Measurements from ENCODE around the gene DFFA. TPM values are rescaled to one million over a fixed set of nuclear protein-coding genes. Genes with fewer than 3 reads are reported as not detected.
"Not testable (repeated sequence)": the region's sequence is repeated elsewhere in the genome, so short reads cannot be mapped to it uniquely, and the experiment has no call there.

The DFFA gene
- total RNA-seq, 2 donors from 2014 or later: 19.2 to 38.0 TPM

DNA sequence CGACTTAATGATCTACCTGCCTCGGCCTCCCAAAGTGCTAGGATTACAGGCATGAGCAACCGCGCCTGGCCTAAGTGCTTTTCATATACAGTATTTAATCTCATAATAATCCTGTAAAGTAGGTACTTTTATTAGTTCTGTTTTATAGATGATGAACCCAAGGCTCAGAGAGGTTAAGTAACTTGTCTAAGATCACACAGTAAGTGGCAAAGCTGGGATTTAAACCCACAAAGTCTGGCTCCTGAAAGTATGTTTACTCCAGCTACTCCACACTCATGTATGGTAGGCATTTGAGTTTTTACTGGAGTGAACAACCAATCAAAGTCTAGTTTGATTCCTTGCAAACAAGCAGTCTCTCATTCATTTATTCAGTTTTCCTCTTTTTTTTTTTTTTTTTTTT lies 2.3 kb downstream of the DFFA start:
- TF ChIP-seq, protein P1, sequence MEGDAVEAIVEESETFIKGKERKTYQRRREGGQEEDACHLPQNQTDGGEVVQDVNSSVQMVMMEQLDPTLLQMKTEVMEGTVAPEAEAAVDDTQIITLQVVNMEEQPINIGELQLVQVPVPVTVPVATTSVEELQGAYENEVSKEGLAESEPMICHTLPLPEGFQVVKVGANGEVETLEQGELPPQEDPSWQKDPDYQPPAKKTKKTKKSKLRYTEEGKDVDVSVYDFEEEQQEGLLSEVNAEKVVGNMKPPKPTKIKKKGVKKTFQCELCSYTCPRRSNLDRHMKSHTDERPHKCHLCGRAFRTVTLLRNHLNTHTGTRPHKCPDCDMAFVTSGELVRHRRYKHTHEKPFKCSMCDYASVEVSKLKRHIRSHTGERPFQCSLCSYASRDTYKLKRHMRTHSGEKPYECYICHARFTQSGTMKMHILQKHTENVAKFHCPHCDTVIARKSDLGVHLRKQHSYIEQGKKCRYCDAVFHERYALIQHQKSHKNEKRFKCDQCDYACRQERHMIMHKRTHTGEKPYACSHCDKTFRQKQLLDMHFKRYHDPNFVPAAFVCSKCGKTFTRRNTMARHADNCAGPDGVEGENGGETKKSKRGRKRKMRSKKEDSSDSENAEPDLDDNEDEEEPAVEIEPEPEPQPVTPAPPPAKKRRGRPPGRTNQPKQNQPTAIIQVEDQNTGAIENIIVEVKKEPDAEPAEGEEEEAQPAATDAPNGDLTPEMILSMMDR (IDR thresholded peaks at IDR 0.05): no peak
- Histone ChIP-seq H3K4me1 (peaks cover 6% of the 10 kb centered on the region), H3K9ac (ENCODE audit: low read depth in 2 of 2, low read length in 2 of 2) (no peak overlapping the region), H3K9me3 (no peaks in the 10 kb centered on the region), H3K27ac (no peak overlapping the region), H3K4me3 (no peak overlapping the region), H3K36me3 (no peaks in the 10 kb centered on the region), H3K27me3 (no peaks in the 10 kb centered on the region)
- intact Hi-C loops (cut with DNase I): no loop called here
- DNase-seq: no peak

DNA sequence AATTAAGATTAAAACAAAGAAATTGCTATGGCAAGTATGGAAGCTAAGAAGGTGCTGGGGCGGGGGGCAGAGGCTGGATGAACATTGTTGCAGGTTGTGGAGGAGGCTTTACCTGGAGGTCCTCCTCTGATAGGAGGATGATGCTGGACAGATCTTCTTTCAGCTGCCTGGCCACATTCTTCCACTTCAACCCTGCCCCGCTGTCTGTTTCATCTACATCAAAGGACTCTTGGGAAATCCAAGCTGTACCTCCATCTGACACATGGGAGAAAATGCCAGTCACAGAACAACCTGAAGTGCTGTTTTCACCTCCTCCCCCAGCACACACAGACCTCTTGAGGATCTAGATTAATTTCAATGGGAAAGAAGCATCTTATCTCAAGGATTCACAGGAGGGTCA lies 5.3 kb downstream of the DFFA start:
- Histone ChIP-seq H3K9me3 (no peaks in the 10 kb centered on the region), H3K36me3 (peaks cover 6% of the 10 kb centered on the region)
- TF ChIP-seq, protein P1 (IDR thresholded peaks at IDR 0.05): no peak

GRCh38 chr1:10459184-10459583 lies 13.1 kb downstream of the DFFA start:
- Histone ChIP-seq H3K9ac (ENCODE audit: low read depth in 2 of 2, low read length in 2 of 2) (no peak overlapping the region), H3K27me3 (no peaks in the 10 kb centered on the region), H3K4me3 (no peak overlapping the region), H3K27ac (no peak overlapping the region), H3K9me3 (no peaks in the 10 kb centered on the region), H3K36me3 (peaks cover 6% of the 10 kb centered on the region), H3K4me1 (no peaks in the 10 kb centered on the region)
- intact Hi-C loops (cut with DNase I): no loop called here
- no peak for DNase-seq
- TF ChIP-seq, protein P1 (IDR thresholded peaks at IDR 0.05): no peak

More for the DNA sequence above, 5.3 kb downstream of the DFFA start:
- no peak overlapping the region for H3K4me3 ChIP-seq
- intact Hi-C loops (cut with DNase I): no loop called here
- H3K4me1 ChIP-seq: peaks cover 6% of the 10 kb centered on the region
- H3K27me3 ChIP-seq: no peaks in the 10 kb centered on the region
- H3K9ac ChIP-seq (ENCODE audit: low read depth in 2 of 2, low read length in 2 of 2): no peak overlapping the region
- no peak overlapping the region for H3K27ac ChIP-seq
- no peak for DNase-seq

DNA sequence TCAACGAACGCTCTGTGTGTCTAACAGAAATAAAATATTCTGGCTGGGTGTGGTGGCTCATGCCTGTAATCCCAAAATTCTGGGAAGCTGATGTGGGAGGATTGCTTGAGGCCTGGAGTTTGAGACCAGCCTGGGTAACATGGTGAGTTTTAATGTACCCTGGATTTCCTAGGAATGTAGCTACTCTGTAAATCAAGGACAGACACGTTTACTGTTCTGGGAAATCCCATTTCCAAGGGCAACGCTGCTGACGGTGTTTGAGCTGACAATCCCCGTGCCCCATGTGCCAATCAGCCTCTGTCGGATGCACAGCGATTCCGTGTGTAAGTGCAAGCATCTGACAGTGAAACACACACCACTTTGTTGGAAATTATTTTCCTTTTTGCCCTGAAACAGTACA lies 14.5 kb downstream of the DFFA start:
- Histone ChIP-seq H3K36me3 (no peaks in the 10 kb centered on the region), H3K4me3 (no peak overlapping the region), H3K9me3 (no peaks in the 10 kb centered on the region), H3K27ac (no peak overlapping the region), H3K9ac (ENCODE audit: low read depth in 2 of 2, low read length in 2 of 2) (no peak overlapping the region), H3K4me1 (no peaks in the 10 kb centered on the region), H3K27me3 (no peaks in the 10 kb centered on the region)
- intact Hi-C loops (cut with DNase I): no loop called here
- DNase-seq: no peak
- TF ChIP-seq, protein P1 (IDR thresholded peaks at IDR 0.05): no peak

GRCh38 chr1:10457462-10457861 lies 14.9 kb downstream of the DFFA start:
- H3K9me3 ChIP-seq; H3K27me3 ChIP-seq; H3K4me1 ChIP-seq; H3K27ac ChIP-seq; H3K4me3 ChIP-seq; H3K9ac ChIP-seq (ENCODE audit: low read depth in 2 of 2, low read length in 2 of 2); DNase-seq; H3K36me3 ChIP-seq; intact Hi-C loops (cut with DNase I): not testable (repeated sequence)

DNA sequence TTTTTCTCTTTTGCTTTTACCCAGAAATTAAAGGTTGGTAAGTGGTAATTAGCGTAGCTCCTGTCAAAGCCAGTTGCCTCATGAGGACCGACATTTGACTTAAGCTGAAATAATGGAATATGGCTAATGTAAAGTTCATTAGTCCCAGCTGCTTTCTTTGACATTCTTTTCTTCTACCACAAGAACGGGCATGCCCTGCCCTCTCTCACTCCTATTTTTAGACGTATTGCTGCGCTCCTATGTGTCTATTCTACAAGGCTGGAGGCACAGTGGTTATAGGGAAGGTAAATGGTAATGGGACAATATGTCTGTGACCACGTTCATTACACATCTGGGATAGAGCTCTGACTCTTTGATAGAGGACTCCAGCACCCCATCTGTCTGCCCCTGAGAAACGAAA lies 15.7 kb downstream of the DFFA start:
- H3K4me3 ChIP-seq: no peak overlapping the region
- no peaks in the 10 kb centered on the region for H3K27me3 ChIP-seq
- no peaks in the 10 kb centered on the region for H3K9me3 ChIP-seq
- TF ChIP-seq, protein P1 (IDR thresholded peaks at IDR 0.05): no peak
- intact Hi-C loops (cut with DNase I): no loop called here
- H3K36me3 ChIP-seq: no peaks in the 10 kb centered on the region
- H3K27ac ChIP-seq: no peak overlapping the region
- DNase-seq: no peak
- no peak overlapping the region for H3K9ac ChIP-seq (ENCODE audit: low read depth in 2 of 2, low read length in 2 of 2)
- no peaks in the 10 kb centered on the region for H3K4me1 ChIP-seq
